ENCODE measurements around the gene PDE4C.
"Not testable (repeated sequence)": the region's sequence is repeated elsewhere in the genome, so short reads cannot be mapped to it uniquely, and the experiment has no call there.

PDE4C gene

GRCh38 chr19:18214779-18215433, 11.3 kb downstream of the PDE4C start:
- TF ChIP-seq CTCF (conservative IDR thresholded peaks at IDR 0.05; ENCODE audit: low read depth, low read length) = no peak
- H3K4me3 ChIP-seq (ENCODE audit: low read depth, low read length) = no peak overlapping the region
- peak; percentile 48 for DNase-seq (ENCODE audit: low read depth)

DNA sequence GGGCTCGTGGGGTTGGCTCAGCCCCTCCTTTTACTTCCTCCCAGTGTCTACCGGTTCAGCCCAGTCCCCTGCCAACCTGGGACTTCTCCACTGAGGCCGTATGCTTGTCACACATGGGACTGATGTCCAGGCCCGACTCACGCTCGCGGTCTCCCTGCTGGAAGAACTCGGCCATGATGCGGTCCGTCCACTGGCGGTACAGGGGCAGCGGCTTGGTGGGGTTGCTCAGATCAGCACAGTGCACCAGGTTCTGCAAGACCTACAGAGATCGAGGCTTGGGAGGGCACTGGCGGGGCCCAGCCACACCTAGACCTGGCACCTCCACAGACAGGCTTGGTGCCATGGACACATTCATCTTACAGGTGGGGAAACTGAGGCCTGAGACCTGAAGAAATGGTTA, 14.6 kb downstream of the PDE4C start:
- TF ChIP-seq CTCF (conservative IDR thresholded peaks at IDR 0.05; ENCODE audit: low read depth, low read length) = no peak
- no peak overlapping the region for H3K4me3 ChIP-seq (ENCODE audit: low read depth, low read length)
- DNase-seq (ENCODE audit: low read depth) = no peak

GRCh38 chr19:18209912-18210311, 16.3 kb downstream of the PDE4C start:
- DNase-seq (ENCODE audit: low read depth); H3K4me3 ChIP-seq (ENCODE audit: low read depth, low read length): not testable (repeated sequence)

DNA sequence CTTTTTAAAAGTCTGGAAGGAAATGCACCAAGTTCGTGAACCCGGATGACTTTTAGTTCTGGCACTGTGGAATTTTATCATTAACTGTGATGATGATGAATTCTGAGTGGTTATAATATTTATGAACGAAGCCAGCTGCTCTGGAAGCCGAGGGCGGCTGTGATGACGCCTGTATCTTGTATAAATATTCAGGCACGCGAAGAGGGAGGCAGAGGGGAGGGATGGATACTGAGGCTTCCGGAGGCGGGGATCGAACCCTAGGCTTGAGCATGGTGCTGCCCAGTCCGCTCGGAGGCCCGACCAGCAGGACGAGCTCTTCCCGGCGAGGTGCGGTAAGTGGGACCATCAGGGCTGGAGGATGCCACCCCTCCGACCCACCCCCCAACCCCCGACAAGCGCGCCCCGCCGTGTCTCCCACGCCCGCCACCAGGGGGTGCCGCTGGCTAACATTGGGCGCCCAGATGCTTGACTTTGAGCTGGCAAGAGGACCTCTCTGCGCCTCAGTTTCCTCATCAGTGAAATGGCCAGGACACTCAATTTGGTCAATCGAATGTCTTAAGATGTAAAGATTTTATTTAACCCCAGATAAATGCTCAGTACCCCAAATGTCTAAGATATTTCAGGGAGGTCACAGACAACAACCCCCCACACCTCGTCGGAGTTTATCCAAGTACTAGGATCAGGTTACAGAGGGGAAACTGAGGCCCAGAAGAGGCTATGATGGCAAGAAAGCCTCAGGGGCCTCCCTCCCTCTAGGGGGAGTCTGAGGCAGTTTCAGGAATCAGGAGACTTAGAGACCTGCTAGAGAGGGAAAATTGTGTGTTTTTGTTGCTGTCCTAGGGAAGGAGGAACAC, 17.9 kb downstream of the PDE4C start:
- H3K4me3 ChIP-seq (ENCODE audit: low read depth, low read length) = no peak overlapping the region
- peak; percentile 62 for TF ChIP-seq CTCF (conservative IDR thresholded peaks at IDR 0.05; ENCODE audit: low read depth, low read length)
- peak; percentile 49 for DNase-seq (ENCODE audit: low read depth)

DNA sequence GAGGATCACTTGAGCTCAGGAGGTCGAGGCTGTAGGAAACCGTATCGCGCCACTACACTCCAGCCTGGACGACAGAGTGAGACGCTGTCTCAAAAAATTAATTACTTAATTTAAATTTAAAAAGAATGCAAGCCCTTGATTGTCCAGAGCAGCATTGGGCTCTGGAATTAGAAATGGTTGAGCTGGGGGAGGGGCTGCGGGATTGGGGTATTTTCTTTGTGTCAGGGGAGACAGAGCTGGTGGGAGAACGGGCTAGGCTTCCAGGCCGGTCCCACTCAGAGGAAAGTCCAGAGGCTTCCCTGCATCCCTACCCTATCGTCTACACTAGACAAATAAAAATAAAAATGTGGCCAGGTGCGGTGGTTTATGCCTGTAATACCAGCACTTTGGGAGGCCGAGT, 20.2 kb downstream of the PDE4C start:
- DNase-seq (ENCODE audit: low read depth) = no peak
- no peak for TF ChIP-seq CTCF (conservative IDR thresholded peaks at IDR 0.05; ENCODE audit: low read depth, low read length)

DNA sequence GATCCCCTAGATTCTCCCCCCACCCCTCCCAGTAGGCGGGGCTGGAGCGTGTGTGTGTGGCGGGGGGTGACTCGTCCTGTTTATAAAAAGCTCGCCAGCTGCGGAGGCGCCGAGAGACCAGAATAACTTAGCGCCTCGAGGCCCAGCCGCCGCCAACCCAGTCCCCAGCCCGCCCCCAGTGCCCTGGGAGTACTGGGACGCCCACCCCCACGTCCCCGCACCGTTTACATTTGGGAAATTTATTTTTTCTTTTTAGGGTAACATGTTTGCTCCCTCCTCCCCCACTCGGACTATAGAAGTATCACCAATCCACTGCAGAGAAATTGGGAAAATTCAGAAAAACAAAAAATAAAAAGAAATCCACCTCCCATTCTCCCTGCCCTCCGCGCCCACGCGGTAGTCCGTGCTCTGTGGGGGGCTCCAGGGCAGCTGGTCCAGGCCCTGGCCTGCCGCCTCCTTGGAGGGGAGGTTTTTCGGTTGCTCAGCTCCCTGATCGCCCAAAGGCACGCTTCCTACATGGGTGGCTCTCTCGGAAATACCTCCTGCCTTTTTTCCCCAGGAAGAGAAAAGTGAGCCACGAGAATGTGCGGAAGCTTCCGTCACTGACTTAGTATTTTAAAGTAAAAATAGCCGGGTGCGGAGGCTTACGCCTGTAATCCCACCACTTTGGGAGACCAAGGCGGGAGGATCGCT, 20.9 kb downstream of the PDE4C start:
- TF ChIP-seq CTCF (conservative IDR thresholded peaks at IDR 0.05; ENCODE audit: low read depth, low read length) = no peak
- peak overlapping the region; percentile 68 for H3K4me3 ChIP-seq (ENCODE audit: low read depth, low read length)
- peak; percentile 75 for DNase-seq (ENCODE audit: low read depth)

More for the DNA sequence above, 20.2 kb downstream of the PDE4C start:
- H3K4me3 ChIP-seq (ENCODE audit: low read depth, low read length) = no peak overlapping the region

Data from choroid plexus epithelial cell (primary cell).